ENCODE measurements around the gene CCM2.

DNA sequence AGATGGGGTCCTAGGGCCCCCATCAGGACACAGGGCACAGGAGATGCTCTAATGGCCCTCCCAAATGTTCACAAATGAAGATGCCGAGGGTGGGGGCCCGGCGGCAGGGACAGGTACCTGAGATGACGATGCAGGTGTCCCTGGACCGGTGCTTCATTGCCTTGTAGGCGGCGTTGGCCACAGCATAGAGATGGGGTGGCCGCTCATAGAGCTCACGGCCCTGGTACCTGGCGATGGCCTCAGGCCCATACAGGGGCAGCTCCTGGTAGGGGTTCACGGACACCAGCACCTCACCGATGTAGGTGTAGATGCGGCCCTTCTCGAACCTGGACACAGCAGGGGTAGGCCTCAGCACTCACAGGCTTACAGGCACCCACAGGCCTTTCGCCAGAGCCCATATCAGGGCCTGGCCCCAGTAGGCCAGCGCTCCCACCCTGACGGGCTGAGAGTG, 23.2 kb upstream of the CCM2 start:
- TF ChIP-seq POLR2A (IDR thresholded peaks at IDR 0.05; ENCODE audit: low read depth, low read length): no peak
- TF ChIP-seq TAF1 (IDR thresholded peaks at IDR 0.05; ENCODE audit: borderline replicate concordance, low read depth, low read length): no peak
